COLO829 (cell line): Measurements from ENCODE around the gene BCR.

Experiments
- DNase-seq: peaks from one replicate; pipeline ENCODE4 v3.0.0; 2012; ENCODE audit warnings: low spot score

Gene BCR

GRCh38 chr22:23199159-23199558 lies 18.9 kb downstream of the BCR start:
- DNase-seq: no peak

DNA sequence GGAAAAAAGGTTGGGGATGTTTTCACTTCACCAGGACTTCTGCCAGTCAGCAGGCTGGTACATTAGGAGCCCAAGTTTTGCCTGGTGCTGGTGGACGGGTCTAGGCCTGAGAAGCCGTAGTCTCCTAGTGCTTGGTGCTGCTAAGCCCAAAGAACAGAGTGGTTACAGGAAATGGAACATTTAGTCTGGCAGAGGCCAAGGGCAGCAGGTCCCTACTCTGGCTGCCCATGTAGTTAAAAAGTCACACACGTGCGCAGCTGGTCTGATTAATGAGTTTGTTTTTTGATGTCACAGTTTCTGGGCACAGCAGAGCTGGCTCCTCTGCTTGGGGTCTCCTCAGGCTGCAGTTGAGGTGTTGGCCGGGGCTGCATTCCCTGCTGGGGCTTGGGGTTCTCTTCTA lies 20.6 kb downstream of the BCR start:
- no peak for DNase-seq

DNA sequence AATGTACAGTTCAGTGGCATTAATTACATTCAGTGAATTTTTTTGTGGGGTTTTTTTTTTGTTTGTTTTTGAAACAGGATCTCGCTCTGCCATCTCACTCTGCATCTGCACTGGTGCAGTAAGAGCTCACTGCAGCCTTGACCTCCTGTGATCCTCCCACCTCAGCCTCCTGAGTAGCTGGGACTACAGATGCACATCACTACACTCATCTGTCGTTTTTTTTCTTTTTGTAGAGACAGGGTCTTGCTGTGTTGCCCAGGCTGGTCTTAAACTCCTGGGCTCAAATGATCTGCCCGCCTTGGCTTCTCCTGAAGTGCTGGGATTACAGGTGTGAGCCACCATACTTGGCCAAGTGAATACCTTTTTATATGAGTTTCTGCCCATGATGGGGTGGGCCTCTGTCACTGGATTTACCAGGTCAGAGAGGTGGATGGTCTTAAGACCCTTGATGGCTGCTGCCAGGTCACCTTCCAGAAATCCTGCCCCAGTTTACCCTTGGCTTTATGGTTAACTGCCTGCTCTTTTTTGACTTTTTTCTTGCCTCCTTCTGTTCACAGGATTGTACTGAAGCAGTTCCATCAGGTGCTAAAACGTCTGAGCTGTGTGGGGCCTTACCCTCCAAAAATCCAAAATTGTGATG lies 22.6 kb downstream of the BCR start:
- no peak for DNase-seq

DNA sequence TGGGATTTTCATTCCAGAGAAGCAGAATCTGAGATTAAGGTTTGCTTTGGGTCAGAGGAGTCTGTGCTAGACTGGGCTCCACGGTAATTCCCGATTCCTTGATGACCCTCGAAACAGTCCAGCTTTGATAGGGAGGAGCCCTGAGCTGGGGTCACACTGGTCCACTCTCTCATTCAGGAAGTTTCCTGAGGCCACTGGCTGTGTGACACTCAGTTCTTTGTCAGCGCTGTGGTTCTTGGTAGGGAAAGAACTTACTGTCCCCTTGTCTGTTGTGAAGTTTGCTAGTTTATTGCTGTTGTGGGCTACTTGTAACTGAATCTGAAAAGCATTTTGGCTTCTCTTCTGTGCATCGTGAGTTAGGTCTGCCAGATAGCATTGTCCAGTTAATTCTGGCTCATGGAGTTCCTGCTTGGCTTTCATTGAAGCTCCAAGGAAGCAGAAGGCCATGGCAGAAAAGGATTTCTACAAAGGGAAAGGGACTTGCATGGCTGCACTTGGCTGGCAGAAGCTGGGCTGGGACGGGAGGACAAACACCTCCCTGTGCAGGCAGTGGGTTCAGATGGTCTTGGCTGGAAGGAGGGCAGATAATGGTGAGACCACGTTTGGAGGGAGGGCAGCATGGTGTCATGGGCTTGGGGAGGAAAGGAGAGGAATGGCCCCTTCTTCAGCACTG lies 23.3 kb downstream of the BCR start:
- no peak for DNase-seq

- DNase-seq: no peak
These were observed 23.8 kb downstream of the BCR start for GRCh38 chr22:23204125-23204488.

DNA sequence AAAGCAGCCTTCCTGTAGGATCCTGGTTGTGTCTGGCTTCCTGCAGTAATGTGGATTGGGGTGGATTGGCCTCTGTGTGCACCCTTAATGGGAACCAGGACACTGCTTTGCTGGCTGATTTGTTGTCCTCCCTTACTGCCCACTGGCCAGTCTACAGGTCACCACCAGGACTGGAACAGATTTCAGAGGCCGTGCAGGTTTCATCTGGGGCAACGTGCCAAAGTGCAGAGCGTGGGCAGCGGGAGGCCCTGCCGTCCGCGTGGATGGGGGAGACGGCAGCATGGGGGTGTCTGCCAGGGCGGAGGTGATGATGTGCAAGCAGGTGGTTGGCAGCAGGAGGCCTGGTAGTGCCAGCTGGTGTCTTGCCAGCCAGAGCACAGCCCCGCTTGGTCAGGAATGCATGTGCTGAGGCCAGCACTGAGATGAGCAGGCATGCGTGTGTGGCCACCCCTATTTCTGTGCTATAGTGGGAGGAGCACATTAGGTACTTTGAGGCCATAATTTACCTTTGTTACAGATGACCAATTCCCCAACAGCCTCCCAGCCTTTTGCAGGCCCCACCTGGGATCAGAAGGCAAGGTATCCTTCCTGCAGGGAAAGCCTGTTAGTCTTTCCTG lies 24.3 kb downstream of the BCR start:
- DNase-seq: no peak

DNA sequence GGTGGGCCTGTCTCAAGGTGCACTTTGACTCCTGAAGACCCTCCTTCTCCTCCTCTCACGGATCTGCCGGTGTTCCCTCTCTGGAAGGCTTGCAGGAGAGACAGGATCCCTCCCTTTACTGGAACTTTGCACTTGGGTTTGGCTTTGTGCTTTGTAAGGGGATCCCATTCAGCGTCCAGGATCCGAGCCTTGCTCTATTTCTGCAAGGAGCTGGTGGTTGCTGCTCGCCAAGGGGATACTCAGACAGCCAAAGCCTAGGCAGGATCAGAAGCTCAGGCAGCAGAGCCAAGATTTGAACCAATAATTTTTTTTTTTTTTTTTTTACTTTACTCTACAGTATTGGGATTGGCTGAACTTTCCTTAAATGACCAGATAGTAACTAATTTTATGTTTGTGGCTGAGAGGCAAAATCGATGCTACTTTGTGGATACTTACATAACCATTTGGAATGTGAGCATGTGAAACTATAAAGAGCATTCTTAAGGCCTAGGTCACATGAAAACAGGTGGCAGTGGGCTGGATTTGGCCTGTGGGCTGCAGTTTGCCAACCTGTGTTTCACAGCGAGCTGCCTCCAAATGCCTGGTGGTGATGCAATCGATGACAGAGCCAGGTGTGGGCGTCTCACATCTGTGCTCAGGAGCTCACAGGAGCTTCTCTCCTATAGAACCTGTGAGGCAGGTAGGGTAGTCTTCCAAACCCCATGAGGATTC lies 25.2 kb downstream of the BCR start:
- DNase-seq: no peak

- DNase-seq: no peak
These were observed 26.6 kb downstream of the BCR start for GRCh38 chr22:23206915-23207314.

- no peak for DNase-seq
These were observed 27.6 kb downstream of the BCR start for GRCh38 chr22:23207729-23208393.

DNA sequence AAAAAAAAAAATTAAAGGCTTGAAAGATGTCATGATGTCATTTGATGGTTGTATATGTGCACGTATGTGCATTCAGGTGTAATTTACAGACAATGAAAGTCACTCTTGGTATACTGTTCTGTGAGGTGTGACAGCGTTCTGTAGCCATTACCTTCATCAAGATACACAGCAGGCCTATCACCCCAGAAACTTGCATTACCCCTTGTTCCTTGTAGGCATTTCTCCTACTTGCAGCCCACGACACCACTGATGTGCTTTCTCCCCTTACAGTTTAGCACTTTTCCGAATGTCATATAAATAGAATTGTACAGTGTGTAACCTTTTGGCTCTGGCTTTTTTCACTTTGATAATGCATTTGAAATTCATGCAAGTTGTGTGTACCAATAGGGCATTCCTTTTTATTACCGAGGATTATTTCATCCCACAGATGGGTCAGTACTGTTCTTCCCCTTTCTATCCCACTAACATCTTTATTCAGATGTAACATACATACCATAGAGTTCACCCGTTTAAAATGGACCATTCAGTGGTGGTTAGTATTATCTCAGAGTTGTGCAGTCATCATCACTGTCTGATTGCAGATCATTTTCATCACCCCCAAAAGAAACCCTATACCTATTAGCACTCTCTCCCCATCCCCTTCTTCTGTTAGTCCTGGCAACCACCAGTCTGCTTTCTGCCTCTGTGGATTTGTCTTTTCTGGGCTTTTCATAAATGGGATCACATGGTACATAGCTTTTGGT lies 30.3 kb downstream of the BCR start:
- no peak for DNase-seq

DNA sequence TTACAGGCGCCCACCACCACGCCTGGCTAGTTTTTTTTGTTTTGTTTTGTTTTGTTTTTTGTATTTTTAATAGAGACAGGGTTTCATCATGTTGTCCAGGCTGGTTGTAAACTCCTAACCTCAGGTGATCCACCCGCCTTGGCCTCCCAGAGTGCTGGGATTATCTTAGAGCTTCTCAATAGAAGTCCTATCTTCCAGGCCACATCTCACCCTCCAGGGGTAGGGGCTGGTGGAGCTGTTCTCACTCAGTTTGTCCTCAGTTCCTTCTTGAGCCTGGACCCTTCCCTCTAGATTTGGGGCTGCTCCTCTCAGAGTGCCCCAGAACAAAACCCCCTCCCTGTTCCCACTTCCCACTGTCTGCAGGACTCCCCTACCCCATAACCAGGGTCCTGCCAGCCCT lies 31.3 kb downstream of the BCR start:
- no peak for DNase-seq

- DNase-seq: no peak
These were observed 32.0 kb downstream of the BCR start for GRCh38 chr22:23212061-23213021.

DNA sequence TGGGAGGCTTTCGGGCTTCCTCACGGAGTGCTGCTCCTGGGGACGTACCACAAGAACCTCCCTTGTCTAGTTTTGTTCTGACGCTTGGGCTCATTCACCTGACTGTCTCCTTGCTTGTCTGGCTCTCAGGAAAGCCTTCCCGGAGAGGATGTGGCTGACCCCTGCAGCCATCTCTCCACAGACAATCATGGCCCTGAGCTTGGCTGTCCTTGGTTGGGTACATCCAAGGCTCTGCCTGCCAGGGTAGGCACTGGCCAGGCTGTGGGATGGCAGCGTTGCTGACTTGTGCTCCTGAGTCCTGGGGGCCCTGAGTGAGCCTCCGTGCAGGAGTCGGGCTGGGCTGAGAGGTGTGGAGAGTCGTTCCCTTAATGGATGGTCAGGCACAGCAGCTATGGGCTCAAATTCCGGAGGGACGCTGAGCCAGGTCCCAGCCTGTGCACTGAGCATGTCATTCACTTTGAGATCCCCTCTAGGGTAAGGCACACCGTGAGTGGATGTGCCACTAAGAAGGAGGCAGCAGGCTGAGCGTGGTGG lies 32.8 kb downstream of the BCR start:
- no peak for DNase-seq

GRCh38 chr22:23213581-23214334 lies 33.4 kb downstream of the BCR start:
- no peak for DNase-seq

- no peak for DNase-seq
These were observed 34.1 kb downstream of the BCR start for GRCh38 chr22:23214398-23214797.

DNA sequence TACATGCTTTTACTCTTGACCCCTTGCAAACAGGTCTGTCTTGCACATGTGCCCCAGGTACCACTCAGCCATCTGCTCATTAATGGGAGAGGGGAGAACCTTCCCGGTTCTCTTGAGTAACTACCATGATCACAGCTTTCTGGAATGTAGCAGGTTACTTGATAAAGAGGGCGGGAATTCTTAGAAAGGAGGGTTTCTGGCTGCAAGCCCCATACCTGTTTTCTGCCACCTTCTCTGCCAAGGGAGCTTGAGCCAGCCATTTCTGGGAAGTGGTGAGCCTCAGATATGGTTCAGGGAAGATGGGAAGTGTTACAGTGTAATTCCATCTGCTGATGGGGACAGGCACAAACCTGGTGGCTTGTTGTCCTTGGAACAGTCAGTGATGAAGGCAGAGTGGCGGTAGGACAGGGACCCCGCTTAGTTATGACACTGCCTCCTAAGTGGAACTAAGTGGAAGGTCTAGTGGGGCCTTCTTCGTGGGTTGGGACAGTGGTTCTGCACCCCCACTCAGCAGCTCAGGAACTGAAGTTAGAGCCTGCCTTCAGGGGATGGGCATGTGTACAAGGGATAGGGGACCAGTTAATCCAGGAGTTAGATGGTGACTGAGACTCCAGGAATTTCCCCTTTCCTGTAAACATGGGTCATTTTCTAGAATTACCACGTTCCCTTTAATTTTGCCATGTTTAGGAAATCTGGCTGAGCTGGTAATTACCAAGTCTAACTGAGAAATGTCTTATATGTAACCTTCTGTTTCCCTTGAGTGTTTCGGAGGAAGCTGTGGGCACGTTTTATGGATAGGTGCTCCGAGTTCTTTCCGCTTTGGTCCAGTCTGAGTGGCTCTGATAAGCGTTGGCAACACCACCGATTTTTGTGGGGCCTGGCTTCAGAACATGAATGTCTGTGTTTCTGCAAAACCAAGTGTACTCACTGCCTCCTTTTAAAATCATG lies 35.3 kb downstream of the BCR start:
- DNase-seq: no peak

GRCh38 chr22:23216461-23217170 lies 36.3 kb downstream of the BCR start:
- no peak for DNase-seq
